Stimulated activated CD4-positive, alpha-beta T cell treated with anti-CD3 and anti-CD28 coated beads, Interleukin-15, amount 100 ng/mL, for 24 hours (primary cell): ENCODE data around the gene PSMC3IP.

Source experiments
- DNase-seq: peaks from one replicate; pipeline ENCODE4 v3.0.0-alpha.2; 2020

The PSMC3IP gene

DNA sequence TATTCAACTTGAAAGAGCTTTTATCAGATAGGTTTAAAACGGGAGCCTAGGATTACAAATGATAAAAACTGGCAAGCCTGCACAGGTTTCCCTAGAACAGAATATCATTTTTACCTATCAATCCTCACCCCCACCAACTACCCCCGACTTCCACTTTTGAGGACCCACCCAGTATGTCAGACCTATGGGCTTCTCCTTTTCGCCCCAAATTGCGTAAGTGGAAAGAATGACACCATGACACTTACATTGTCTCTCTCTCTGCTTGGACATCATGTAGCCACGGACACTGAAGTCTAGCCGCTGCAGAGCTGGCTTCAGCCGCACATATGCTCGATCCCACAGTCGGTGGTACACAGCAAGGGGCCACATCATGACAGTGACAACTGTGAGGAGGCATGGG lies 7.4 kb upstream of the PSMC3IP start:
- no peak for DNase-seq

DNA sequence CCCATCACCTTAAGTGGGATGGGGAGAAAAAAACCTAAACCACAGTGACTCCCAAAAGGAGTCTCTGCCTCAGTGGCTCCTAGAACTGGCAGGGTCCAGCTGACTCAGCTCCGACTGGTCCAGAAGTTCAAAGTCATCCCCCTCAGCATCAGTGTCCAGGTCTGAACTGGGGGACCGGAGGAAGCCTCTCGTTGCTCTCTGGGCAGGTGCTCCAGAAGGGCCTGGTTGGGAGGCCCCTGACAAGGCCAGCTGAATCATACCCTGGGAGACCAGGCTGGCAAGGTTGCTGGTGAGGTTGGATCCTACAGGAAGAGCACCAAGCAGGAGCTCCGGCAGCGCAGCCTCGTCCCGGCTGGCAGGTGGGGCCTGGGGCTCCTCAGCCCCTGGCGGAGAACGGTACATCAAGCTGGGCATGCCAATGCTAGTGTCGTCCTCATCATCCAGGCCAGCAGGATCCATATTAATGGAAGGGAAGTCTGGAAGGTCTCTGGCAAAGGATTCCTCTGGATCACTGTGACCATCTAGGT lies 4.3 kb upstream of the PSMC3IP start:
- no peak for DNase-seq

DNA sequence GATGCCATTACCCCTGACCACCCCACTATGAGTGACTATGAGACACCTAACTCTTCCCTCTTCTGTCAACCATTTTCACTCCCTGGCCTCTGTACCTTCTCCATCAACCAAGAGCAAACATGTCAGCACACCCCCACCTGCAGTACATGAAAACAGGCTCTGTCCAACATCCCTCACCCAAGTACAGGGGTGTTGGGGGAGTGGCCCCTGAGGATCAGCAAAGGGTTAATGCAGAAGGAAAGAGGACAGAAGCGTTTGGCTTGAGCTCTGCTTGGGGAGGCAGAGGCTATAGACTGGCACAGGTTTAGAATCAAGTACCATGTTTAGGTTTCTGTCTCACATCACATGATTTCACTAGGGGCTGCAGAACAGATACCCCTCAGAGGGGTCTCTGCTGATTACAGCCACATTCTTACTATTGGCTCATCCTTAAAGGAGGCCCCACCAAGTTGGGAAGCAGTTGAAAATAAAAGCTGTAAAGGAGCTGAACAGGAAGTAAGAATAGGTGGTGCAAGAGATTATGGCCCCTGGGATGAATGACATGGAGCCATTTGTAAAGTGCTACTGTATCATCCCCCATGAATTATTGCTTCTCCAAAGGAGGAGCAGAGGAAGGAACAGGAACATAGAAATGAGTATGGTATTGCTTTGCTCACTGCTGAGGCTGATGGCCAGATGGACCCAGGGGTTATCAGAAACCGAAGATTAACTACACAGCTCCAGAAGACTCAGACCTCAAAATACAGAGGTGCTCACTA lies 2.4 kb upstream of the PSMC3IP start:
- no peak for DNase-seq

DNA sequence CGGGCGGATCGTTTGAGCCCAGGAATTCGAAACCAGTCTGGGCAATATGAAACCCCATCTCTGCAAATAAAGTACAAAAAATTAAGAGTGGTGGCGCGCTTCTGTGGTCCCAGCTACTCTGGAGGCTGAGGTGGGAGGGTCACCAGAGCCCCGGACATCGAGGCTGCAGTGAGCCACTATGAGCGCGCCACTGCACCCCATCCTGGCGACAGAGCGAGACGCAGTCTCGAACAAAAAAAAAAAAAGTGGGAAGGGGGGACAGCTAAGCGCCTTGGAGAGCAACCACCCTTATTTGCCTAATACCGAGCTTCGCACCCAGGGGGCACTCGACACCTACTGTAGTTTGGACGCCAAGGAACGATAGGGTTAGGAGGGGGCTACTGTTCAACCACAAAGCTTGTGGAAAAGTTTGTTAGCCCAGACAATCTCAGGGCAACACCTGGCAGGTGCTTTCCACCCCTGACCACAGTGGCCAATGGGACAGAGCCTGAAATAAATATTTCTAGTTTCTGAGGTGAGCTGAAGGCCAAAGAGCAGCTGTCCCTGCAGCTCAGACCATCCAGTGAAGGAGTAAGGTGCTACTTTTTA lies 847 bp upstream of the PSMC3IP start:
- peak; percentile 84 for DNase-seq

DNA sequence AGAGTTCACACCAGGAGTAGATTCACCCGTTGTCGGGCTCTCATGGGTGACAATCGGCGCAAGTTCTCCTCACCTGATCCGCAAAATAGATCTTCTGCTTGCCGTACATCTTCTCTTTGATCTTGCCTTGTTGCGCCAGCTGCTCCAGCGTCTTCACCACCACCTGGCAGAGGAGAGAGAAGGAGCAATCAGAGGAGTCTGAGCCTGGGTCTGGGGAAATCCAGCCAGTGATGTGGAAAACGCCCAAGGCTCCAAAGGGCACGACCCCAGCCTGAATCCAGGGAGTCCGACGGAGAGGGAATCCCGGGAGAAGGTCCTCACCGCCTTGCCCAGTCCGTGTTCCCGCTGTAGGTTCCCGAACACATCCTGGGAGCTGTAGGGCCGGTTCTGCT lies 393 bp downstream of the PSMC3IP start:
- DNase-seq: no peak

DNA sequence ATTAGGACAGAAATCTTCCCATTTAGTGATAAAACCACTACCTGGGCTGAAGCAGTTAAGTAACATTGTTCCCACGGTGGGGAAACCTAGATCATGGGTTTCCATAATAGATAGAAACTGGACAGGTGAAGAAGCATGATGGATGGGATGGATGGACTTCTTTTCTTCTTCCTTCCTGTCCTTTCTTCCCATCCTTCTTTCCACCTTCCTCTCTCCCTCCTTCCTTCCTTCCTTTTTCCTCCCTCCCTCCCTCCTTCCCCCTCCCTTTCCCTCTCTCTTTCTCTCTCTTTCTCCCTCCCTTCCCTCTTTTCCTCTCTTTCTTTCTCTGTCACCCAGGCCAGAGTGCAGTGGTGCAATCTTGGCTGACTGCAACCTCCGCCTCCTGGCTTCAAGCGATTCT lies 3.1 kb downstream of the PSMC3IP start:
- DNase-seq: no peak

DNA sequence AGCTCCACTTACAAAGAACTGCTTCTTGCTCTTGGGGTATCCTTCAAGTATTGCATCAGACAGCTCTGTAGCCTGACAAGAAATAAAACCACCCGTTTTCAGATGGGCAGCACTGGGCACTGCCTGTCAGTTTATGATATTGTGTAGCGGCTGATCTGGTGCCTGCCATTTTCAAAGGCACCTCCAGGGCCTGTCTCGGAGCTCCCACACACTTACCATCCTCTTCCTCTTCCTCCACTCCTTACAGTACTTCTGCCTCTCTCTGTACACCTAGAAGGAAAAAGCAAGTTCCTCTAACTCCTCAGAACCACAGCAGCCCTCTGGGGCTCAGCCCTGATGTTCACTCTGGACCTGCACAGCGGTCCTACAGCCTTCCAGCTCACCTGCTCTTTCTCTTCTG lies 4.4 kb downstream of the PSMC3IP start:
- DNase-seq: no peak

DNA sequence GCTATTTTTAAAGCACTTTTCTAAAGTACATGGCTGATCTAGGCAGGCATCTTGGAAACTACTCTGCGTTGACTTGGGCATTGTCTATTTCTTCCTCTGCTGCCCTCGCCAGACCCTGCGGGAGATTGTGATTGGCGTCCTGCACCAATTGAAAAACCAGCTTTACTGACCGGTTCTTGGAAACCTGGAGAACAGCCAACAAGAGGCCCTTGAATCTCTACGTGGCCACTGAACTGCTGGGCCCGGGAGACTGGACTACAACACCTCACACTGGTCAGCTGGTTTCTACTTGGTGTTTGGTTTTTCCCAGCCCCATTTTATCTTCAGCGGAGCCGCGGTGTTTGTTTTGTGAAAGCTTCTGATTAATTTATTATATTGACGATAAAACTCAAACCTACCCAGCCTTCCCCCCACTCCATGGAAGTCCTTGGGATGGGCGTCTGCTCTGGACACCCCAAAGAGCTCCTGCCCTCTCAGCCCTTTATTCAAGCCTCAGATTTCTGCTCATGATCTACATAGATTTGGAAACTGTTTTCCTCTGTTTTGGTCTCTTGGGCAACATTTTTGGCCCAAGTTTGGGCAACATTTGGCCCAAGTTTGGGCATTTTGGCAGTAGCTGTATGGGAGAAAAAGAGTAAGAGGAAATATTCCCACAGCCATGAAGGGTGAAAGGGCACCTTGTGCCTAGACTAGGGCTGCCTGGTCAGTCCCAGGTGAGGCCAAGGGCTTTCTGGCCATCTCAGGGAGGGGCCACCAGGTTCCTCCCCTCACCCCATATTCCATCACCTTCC lies 5.9 kb downstream of the PSMC3IP start:
- no peak for DNase-seq

DNA sequence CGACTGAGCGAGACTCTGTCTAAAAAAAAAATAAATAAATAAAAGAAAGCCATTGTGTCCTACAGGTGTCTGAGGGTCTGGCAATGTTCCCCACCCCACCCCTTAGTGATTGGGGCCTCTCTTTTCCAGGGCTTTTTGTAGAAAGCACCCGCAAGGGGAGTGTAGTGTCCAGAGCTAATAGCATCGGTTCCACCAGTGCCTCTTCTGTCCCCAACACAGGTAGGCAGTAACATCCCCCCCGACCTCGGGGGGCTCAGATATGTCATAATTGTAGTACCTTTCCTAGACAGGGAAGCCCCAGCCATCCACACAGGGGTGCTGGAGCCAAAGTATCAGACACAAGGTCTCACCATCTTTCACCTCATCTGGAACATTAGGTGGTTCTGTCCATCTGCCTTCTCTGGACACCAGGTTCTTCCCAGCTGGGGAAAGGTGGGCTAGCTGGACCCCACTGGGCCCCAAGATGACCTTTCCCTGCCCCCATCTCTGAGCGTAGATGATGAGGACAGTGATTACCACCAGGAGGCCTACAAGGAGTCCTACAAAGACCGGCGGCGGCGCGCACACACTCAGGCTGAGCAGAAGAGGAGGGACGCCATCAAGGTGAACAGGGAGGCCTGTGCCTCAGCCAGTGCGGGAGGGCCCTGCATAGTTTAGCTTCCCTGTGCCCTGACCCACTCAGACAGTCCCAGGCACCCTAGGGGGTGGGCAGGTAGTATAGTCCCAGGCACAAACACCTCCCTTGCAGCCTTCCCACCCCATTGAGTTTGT lies 9.0 kb downstream of the PSMC3IP start:
- no peak for DNase-seq

DNA sequence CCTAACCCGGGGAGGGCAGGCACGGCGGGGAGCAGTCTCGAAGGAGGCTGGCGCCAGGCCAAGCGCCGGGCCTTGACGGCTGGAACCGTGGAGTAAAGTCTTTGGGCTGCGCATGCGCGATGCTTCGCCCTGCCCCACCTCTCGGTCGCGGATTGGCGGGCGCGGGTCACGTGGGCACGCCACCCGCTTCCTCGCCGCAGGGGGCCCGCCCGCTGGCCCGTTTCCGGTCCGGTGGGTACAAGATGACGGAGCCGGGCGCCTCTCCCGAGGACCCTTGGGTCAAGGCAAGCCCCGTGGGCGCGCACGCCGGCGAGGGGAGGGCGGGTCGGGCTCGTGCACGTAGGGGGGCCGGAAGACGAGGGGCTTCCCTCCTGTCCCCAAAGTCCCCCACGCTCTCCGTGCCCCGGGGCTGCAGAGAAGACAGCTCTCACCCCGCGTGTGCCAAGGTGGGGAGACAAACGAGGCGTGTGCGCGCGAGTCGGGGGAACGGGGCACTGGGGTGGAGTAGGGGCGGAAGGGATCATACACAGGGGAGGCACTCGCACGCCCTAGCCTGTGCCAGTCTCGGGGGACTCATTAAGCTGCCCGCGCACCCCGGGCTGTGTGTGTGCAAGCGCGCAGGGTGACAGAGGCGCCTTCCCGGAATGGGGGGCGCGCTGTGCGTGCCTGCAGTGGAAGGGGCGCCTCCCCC lies 10.5 kb downstream of the PSMC3IP start, which contains the start of gene MLX:
Gene MLX, plus strand, starts transcription at position 218 of the 691 bp plus-strand sequence. Its CDS starts 25 bp downstream, at position 243.
- peak; percentile 95 for DNase-seq

DNA sequence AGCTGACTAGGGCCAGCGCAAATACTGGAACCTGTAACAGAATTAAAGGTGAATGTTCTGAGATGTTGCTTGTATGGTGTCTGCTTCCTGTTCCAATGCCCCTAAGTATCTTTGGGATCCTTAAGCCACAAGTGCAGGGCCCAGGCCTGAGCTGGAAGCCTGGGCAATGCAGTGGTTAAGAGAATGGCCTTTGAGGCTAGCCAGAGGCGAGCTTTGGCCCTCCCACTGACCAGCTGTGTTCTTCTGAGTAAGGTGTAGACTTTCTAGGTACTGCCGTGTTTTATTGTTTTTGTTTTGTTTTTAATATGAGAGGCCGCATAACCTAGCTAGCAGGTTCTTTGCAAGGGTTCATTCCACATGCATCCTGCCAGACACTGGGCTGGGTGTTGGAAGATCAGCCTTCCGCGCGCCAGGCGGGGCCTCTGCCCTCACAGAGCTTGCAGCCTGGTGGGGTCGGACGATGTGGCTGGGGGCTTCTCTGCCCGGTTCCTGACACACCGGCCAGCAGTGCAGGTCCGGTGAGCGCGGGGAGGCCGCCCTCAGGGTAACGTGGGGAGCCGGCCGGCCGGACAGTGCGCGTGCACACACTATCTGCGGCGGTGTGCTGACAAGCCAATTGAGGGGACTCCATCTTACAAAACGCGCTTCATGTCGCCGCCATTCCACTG lies 11.2 kb downstream of the PSMC3IP start:
- DNase-seq: no peak

DNA sequence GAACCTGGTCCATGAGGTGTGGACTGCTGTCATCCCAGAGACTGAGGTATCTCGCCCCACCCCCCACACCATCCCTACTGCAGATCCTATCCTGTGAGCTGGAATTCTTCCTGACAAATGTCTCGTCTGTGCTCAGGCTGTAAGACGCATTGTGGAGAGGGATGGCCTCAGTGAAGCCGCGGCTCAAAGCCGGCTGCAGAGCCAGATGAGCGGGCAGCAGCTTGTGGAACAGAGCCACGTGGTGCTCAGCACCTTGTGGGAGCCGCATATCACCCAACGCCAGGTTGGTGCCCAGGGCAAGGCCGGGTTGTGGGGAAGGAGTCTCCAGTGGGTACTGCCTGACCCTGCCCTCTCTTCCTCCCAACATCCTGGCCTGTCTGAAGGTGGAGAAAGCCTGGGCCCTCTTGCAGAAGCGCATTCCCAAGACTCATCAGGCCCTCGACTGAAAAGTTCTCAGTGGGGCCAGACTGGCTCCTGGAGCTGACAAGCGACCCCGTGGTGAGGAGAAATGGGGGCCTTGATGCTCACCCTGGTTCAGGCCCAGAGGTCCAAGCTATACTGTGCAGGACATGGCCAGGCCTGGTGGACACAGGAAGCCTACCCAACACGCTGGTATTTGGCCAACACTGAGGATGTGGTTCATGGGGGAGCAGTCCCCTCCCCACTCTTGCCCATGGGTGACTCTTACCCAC lies 11.9 kb downstream of the PSMC3IP start:
- no peak for DNase-seq

DNA sequence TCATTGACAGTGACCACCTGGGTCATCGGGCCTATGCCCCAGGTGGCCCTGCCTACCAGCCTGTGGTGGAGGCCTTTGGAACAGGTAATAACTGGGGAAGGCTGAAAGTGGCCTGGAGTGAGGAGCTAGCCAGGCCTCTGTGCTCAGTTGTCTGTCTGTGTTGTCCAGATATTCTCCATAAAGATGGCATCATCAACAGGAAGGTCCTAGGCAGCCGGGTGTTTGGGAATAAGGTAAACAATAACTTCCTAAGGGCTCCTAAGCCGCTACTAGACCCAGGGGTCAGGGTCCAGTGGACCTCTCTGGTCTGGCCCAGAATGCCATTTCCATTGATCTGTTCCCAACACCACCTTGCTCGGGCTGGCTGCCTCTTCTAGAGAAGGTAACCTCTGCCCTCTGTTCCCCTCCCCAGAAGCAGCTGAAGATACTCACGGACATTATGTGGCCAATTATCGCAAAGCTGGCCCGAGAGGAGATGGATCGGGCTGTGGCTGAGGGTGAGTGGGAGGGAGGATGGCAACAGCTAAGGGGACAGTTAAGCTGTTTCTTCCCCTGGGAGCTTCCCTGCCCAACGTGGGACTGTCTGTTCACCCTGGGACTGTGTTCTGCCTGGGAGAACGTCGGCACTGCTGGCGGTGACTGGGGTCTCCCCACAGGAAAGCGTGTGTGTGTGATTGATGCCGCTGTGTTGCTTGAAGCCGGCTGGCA lies 12.6 kb downstream of the PSMC3IP start:
- no peak for DNase-seq

DNA sequence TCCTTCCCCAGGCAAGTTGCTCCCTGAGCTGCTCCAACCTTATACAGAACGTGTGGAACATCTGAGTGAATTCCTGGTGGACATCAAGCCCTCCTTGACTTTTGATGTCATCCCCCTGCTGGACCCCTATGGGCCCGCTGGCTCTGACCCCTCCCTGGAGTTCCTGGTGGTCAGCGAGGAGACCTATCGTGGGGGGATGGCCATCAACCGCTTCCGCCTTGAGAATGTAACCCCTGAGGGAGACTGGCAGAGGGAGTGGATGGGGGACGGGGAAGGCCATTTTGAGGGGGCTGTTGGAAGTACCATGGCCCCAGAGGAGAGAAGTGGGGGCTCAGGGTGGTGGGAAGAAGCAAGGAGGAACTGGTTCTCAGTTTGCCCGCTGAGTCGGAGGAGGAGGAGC lies 13.6 kb downstream of the PSMC3IP start:
- DNase-seq: no peak

DNA sequence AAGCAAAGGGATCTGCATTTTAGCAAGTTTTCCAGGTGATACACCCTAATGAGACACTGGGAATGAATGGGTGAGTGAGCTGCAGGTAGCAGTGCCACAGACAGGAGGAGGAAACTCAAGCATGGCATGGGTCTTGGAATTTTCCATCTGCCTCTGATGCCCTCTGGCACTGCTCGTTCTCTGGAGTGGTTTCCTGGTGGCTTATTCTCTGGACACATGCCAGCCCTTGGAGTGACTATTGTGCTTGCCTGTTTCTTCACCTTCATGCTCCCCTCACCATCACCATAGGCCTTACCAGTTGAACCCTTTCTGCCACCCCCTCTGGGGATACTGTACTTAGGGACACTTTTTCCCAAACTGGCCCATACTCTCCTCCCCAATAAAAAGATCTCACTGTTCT lies 14.0 kb downstream of the PSMC3IP start:
- DNase-seq: no peak

DNA sequence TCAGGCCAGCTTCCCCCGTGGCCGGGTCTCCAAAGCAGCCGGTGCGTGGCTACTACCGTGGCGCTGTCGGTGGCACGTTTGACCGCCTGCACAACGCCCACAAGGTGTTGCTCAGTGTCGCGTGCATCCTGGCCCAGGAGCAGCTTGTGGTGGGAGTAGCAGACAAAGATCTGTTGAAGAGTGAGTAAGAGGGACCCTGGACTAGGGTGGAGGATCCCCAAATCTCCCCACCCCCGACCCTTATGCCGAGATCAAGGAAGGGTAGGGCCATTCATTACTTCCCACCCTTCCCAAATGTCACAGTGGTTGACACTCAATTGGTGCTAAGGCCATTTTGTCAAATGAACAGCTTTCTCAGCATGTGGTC lies 14.4 kb downstream of the PSMC3IP start:
- DNase-seq: no peak

DNA sequence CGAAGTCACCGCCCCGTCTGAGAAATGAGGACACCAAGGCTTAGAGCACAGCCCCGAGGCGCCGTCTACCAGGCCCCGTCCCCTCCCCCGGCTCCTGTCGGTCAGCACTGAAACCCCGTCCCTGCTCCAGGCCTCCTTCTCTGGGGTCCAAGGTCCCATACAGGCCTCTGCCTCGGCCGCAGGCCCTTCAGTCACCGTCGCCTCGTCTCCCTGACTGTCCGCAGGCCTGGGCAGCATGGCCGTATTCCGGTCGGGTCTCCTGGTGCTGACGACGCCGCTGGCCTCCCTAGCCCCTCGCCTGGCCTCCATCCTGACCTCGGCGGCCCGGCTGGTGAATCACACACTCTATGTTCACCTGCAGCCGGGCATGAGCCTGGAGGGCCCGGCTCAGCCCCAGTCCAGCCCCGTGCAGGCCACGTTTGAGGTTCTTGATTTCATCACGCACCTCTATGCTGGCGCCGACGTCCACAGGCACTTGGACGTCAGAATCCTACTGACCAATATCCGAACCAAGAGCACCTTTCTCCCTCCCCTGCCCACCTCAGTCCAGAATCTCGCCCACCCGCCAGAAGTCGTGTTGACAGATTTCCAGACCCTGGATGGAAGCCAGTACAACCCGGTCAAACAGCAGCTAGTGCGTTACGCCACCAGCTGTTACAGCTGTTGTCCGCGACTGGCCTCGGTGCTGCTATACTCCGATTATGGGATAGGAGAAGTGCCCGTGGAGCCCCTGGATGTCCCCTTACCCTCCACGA lies 15.0 kb downstream of the PSMC3IP start:
- no peak for DNase-seq

DNA sequence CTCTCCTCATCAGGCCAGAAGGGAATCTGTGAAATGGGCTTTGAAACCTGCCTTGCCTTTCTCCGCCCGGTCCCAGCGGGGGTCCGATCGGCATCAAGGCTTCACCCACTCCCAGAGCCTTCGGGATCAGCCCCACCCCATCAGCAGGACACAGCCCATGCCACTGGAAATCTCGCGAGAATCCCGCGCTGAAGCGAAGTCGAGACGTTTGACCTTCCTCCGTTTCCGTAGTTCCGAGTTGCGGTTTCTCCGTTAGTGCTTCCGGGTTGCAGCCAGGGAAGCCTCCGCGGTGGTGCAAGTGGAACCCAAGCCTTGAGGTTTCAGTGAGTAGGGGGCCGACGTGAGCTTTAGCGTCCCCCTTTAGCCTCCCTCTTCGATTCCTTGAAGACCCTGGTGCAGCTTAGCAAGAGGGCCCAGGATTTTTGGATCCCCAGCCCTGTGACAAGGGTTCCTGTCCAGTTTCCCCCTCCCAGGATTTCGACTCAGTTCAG lies 15.6 kb downstream of the PSMC3IP start, which contains the start of gene COASY:
Gene COASY, plus strand, starts transcription at position 252 of the 491 bp plus-strand sequence. CDS start 475 bp downstream, outside the sequence.
- DNase-seq: peak; percentile 97

DNA sequence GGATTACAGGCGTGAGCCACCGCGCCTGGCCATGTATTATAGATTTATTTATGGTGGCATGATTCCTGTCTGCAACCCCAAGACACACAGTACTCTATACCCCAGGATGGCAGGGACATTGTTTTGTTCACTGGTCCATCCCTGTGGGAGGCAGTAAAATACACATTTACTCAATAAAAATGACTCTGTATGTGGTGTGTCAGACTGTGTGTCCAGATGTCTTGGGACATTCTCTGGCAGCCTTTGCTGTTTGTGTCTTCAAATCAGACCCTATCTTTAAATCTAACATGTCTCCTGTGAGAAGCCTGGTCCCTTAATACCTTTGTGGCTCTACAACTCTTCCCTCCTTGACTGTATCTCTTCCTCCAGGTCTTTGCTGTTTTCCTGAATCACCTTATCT lies 17.3 kb downstream of the PSMC3IP start:
- DNase-seq: no peak
